ENCODE results near the gene OTUD3.
"Not testable (repeated sequence)": the region's sequence is repeated elsewhere in the genome, so short reads cannot be mapped to it uniquely, and the experiment has no call there.

Gene OTUD3

GRCh38 chr1:19866758-19867157 lies 15.4 kb upstream of the OTUD3 start:
- DNase-seq (ENCODE audit: insufficient read length, low spot score), result no peak

GRCh38 chr1:19868575-19868974 lies 13.6 kb upstream of the OTUD3 start:
- not testable (repeated sequence) for DNase-seq (ENCODE audit: insufficient read length, low spot score); FAIRE-seq

More at GRCh38 chr1:19866758-19867157, 15.4 kb upstream of the OTUD3 start:
- FAIRE-seq, result no peak

- not testable (repeated sequence) for FAIRE-seq; DNase-seq (ENCODE audit: insufficient read length, low spot score)
These were observed 12.7 kb upstream of the OTUD3 start for GRCh38 chr1:19869453-19869852.

GRCh38 chr1:19869929-19870328 lies 12.3 kb upstream of the OTUD3 start:
- FAIRE-seq (no peak), DNase-seq (ENCODE audit: insufficient read length, low spot score) (no peak)

GRCh38 chr1:19872190-19872589 lies 10.0 kb upstream of the OTUD3 start:
- no peak for FAIRE-seq

GRCh38 chr1:19877181-19877750 lies 4.9 kb upstream of the OTUD3 start:
- DNase-seq (ENCODE audit: insufficient read length, low spot score), result no peak
- FAIRE-seq, result no peak

More at GRCh38 chr1:19872190-19872589, 10.0 kb upstream of the OTUD3 start:
- DNase-seq (ENCODE audit: insufficient read length, low spot score), result no peak

GRCh38 chr1:19877821-19878636 lies 4.2 kb upstream of the OTUD3 start:
- DNase-seq (ENCODE audit: insufficient read length, low spot score), result no peak
- FAIRE-seq, result no peak

GRCh38 chr1:19878637-19878985 lies 3.6 kb upstream of the OTUD3 start:
- FAIRE-seq, result no peak
- no peak for DNase-seq (ENCODE audit: insufficient read length, low spot score)

- FAIRE-seq, result no peak
These were observed 3.0 kb upstream of the OTUD3 start for GRCh38 chr1:19879227-19879626.

GRCh38 chr1:19879661-19880060 lies 2.5 kb upstream of the OTUD3 start:
- FAIRE-seq, result no peak

More at GRCh38 chr1:19879227-19879626, 3.0 kb upstream of the OTUD3 start:
- DNase-seq (ENCODE audit: insufficient read length, low spot score), result no peak

GRCh38 chr1:19880841-19881240 lies 1.4 kb upstream of the OTUD3 start:
- not testable (repeated sequence) for FAIRE-seq; DNase-seq (ENCODE audit: insufficient read length, low spot score)

More at GRCh38 chr1:19879661-19880060, 2.5 kb upstream of the OTUD3 start:
- DNase-seq (ENCODE audit: insufficient read length, low spot score), result no peak

- DNase-seq (ENCODE audit: insufficient read length, low spot score) (no peak), FAIRE-seq (no peak)
These were observed 2.1 kb downstream of the OTUD3 start for GRCh38 chr1:19884312-19884711.

- FAIRE-seq, result no peak
These were observed 3.6 kb downstream of the OTUD3 start for GRCh38 chr1:19885821-19886220.

GRCh38 chr1:19888112-19888511 lies 5.9 kb downstream of the OTUD3 start:
- FAIRE-seq (no peak), DNase-seq (ENCODE audit: insufficient read length, low spot score) (no peak)

More at GRCh38 chr1:19885821-19886220, 3.6 kb downstream of the OTUD3 start:
- DNase-seq (ENCODE audit: insufficient read length, low spot score), result no peak

- FAIRE-seq, result no peak
- no peak for DNase-seq (ENCODE audit: insufficient read length, low spot score)
These were observed 7.5 kb downstream of the OTUD3 start for GRCh38 chr1:19889656-19890055.

- DNase-seq (ENCODE audit: insufficient read length, low spot score), result no peak
- FAIRE-seq, result no peak
These were observed 9.9 kb downstream of the OTUD3 start for GRCh38 chr1:19892129-19892528.

GRCh38 chr1:19892628-19893168 lies 10.5 kb downstream of the OTUD3 start:
- no peak for FAIRE-seq
- DNase-seq (ENCODE audit: insufficient read length, low spot score), result no peak

- FAIRE-seq, result no peak
These were observed 11.5 kb downstream of the OTUD3 start for GRCh38 chr1:19893687-19894086.

GRCh38 chr1:19894218-19894617 lies 12.0 kb downstream of the OTUD3 start:
- no peak for FAIRE-seq
- DNase-seq (ENCODE audit: insufficient read length, low spot score), result no peak

More at GRCh38 chr1:19893687-19894086, 11.5 kb downstream of the OTUD3 start:
- DNase-seq (ENCODE audit: insufficient read length, low spot score), result no peak

GRCh38 chr1:19901653-19902052 lies 19.5 kb downstream of the OTUD3 start:
- DNase-seq (ENCODE audit: insufficient read length, low spot score), result no peak
- FAIRE-seq, result no peak

GRCh38 chr1:19903621-19904020 lies 21.4 kb downstream of the OTUD3 start:
- FAIRE-seq, result no peak
- DNase-seq (ENCODE audit: insufficient read length, low spot score), result no peak

- DNase-seq (ENCODE audit: insufficient read length, low spot score) (no peak), FAIRE-seq (no peak)
These were observed 25.3 kb downstream of the OTUD3 start for GRCh38 chr1:19907456-19907855.

Measured in GM19239 (cell line).